ENCODE measurements around the gene ACAP1.
A peak's percentile ranks its signal among the peaks of the same experiment; 100 is the strongest.

ACAP1 gene

GRCh38 chr17:7323731-7324437 lies 12.4 kb upstream of the ACAP1 start:
- no peak overlapping the region for H3K9ac ChIP-seq (ENCODE audit: insufficient read length)
- no peaks in the 10 kb centered on the region for H3K9me3 ChIP-seq (ENCODE audit: low read depth, low read length)
- peaks cover 51% of the 10 kb centered on the region for H3K36me3 ChIP-seq (ENCODE audit: insufficient read depth, low read length)
- no peak overlapping the region for H3K27ac ChIP-seq
- no peak overlapping the region for H3K4me3 ChIP-seq
- DNase-seq (ENCODE audit: low read depth, low spot score) = no peak
- TF ChIP-seq EZH2 (IDR thresholded peaks at IDR 0.05) = no peak
- TF ChIP-seq FOXP2 (optimal IDR thresholded peaks at IDR 0.05; ENCODE audit: control extremely low read depth, extremely low read length, insufficient read depth) = no peak
- no peak for TF ChIP-seq POLR2AphosphoS5 (IDR thresholded peaks at IDR 0.05; ENCODE audit: borderline replicate concordance, low read depth, low read length)

- Histone ChIP-seq H3K27ac (no peak overlapping the region), H3K9me3 (ENCODE audit: low read depth, low read length) (no peaks in the 10 kb centered on the region), H3K9ac (ENCODE audit: insufficient read length) (no peak overlapping the region), H3K4me3 (no peak overlapping the region), H3K36me3 (ENCODE audit: insufficient read depth, low read length) (peaks cover 49% of the 10 kb centered on the region)
- no peak for DNase-seq (ENCODE audit: low read depth, low spot score)
- TF ChIP-seq EZH2 (IDR thresholded peaks at IDR 0.05) (no peak), POLR2AphosphoS5 (IDR thresholded peaks at IDR 0.05; ENCODE audit: borderline replicate concordance, low read depth, low read length) (no peak), FOXP2 (optimal IDR thresholded peaks at IDR 0.05; ENCODE audit: control extremely low read depth, extremely low read length, insufficient read depth) (no peak)
Observed at GRCh38 chr17:7324438-7324779, 11.9 kb upstream of the ACAP1 start.

GRCh38 chr17:7325031-7325528 lies 11.2 kb upstream of the ACAP1 start:
- Histone ChIP-seq H3K9me3 (ENCODE audit: low read depth, low read length) (no peaks in the 10 kb centered on the region), H3K4me3 (no peak overlapping the region), H3K27ac (no peak overlapping the region), H3K36me3 (ENCODE audit: insufficient read depth, low read length) (peaks cover 49% of the 10 kb centered on the region), H3K9ac (ENCODE audit: insufficient read length) (no peak overlapping the region)
- no peak for DNase-seq (ENCODE audit: low read depth, low spot score)
- TF ChIP-seq EZH2 (IDR thresholded peaks at IDR 0.05) (no peak), FOXP2 (optimal IDR thresholded peaks at IDR 0.05; ENCODE audit: control extremely low read depth, extremely low read length, insufficient read depth) (no peak), POLR2AphosphoS5 (IDR thresholded peaks at IDR 0.05; ENCODE audit: borderline replicate concordance, low read depth, low read length) (no peak)

GRCh38 chr17:7326186-7326585 lies 10.1 kb upstream of the ACAP1 start:
- Histone ChIP-seq H3K27ac (no peak overlapping the region), H3K9ac (ENCODE audit: insufficient read length) (no peak overlapping the region), H3K36me3 (ENCODE audit: insufficient read depth, low read length) (peaks cover 40% of the 10 kb centered on the region; the same call in 1 of the 2 replicates), H3K9me3 (ENCODE audit: low read depth, low read length) (no peaks in the 10 kb centered on the region), H3K4me3 (no peak overlapping the region)
- no peak for DNase-seq (ENCODE audit: low read depth, low spot score)
- TF ChIP-seq POLR2AphosphoS5 (IDR thresholded peaks at IDR 0.05; ENCODE audit: borderline replicate concordance, low read depth, low read length) (no peak), FOXP2 (optimal IDR thresholded peaks at IDR 0.05; ENCODE audit: control extremely low read depth, extremely low read length, insufficient read depth) (no peak), EZH2 (IDR thresholded peaks at IDR 0.05) (no peak)

GRCh38 chr17:7327056-7327455 lies 9.3 kb upstream of the ACAP1 start:
- no peak overlapping the region for H3K4me3 ChIP-seq
- H3K27ac ChIP-seq = no peak overlapping the region
- no peak for DNase-seq (ENCODE audit: low read depth, low spot score)
- TF ChIP-seq POLR2AphosphoS5 (IDR thresholded peaks at IDR 0.05; ENCODE audit: borderline replicate concordance, low read depth, low read length) (no peak), FOXP2 (optimal IDR thresholded peaks at IDR 0.05; ENCODE audit: control extremely low read depth, extremely low read length, insufficient read depth) (no peak), EZH2 (IDR thresholded peaks at IDR 0.05) (no peak)
- H3K9ac ChIP-seq (ENCODE audit: insufficient read length) = no peak overlapping the region
- H3K36me3 ChIP-seq (ENCODE audit: insufficient read depth, low read length) = peaks cover 31% of the 10 kb centered on the region; the same call in 1 of the 2 replicates
- H3K9me3 ChIP-seq (ENCODE audit: low read depth, low read length) = no peaks in the 10 kb centered on the region

- H3K4me3 ChIP-seq = no peak overlapping the region
- no peak for TF ChIP-seq EZH2 (IDR thresholded peaks at IDR 0.05)
- TF ChIP-seq FOXP2 (optimal IDR thresholded peaks at IDR 0.05; ENCODE audit: control extremely low read depth, extremely low read length, insufficient read depth) = no peak
- no peak overlapping the region for H3K9ac ChIP-seq (ENCODE audit: insufficient read length)
- no peak overlapping the region for H3K27ac ChIP-seq
- no peaks in the 10 kb centered on the region for H3K9me3 ChIP-seq (ENCODE audit: low read depth, low read length)
- peaks cover 27% of the 10 kb centered on the region; the same call in 1 of the 2 replicates for H3K36me3 ChIP-seq (ENCODE audit: insufficient read depth, low read length)
- DNase-seq (ENCODE audit: low read depth, low spot score) = no peak
Observed at GRCh38 chr17:7327501-7327900, 8.8 kb upstream of the ACAP1 start.

GRCh38 chr17:7328009-7328408 lies 8.3 kb upstream of the ACAP1 start:
- H3K27ac ChIP-seq = no peak overlapping the region

GRCh38 chr17:7328840-7329373 lies 7.4 kb upstream of the ACAP1 start, which contains the start of gene NEURL4:
Gene NEURL4 (minus strand): TSS chr17:7329335. CDS start chr17:7329312, 23 bp downstream.
- H3K36me3 ChIP-seq (ENCODE audit: insufficient read depth, low read length) = peaks cover 13% of the 10 kb centered on the region; the same call in 1 of the 2 replicates
- no peak for DNase-seq (ENCODE audit: low read depth, low spot score)
- peak within 1 kb of the TSS; percentile 87 for H3K4me3 ChIP-seq
- peak within 1 kb of the TSS; percentile 82 for H3K9ac ChIP-seq (ENCODE audit: insufficient read length)
- no peaks in the 10 kb centered on the region for H3K9me3 ChIP-seq (ENCODE audit: low read depth, low read length)
- peak within 1 kb of the TSS; percentile 90 for H3K27ac ChIP-seq
- TF ChIP-seq EZH2 (IDR thresholded peaks at IDR 0.05) (no peak), POLR2AphosphoS5 (IDR thresholded peaks at IDR 0.05; ENCODE audit: borderline replicate concordance, low read depth, low read length) (no peak), FOXP2 (optimal IDR thresholded peaks at IDR 0.05; ENCODE audit: control extremely low read depth, extremely low read length, insufficient read depth) (no peak)

More at GRCh38 chr17:7328009-7328408, 8.3 kb upstream of the ACAP1 start:
- TF ChIP-seq FOXP2 (optimal IDR thresholded peaks at IDR 0.05; ENCODE audit: control extremely low read depth, extremely low read length, insufficient read depth) (no peak), EZH2 (IDR thresholded peaks at IDR 0.05) (no peak), POLR2AphosphoS5 (IDR thresholded peaks at IDR 0.05; ENCODE audit: borderline replicate concordance, low read depth, low read length) (no peak)
- peak overlapping the region; percentile 87 for H3K4me3 ChIP-seq
- H3K9ac ChIP-seq (ENCODE audit: insufficient read length) = peak overlapping the region; percentile 82
- H3K36me3 ChIP-seq (ENCODE audit: insufficient read depth, low read length) = peaks cover 22% of the 10 kb centered on the region; the same call in 1 of the 2 replicates
- no peaks in the 10 kb centered on the region for H3K9me3 ChIP-seq (ENCODE audit: low read depth, low read length)
- DNase-seq (ENCODE audit: low read depth, low spot score) = no peak

Data from SK-N-MC (cell line).